ENCODE data around the gene TMEM247. TPM values are rescaled to one million over a fixed set of nuclear protein-coding genes. Genes with fewer than 3 reads are reported as not detected.

The TMEM247 gene
- total RNA-seq, 1 experiment from 2014 or later = not detected

GRCh38 chr2:46485002-46485401 is 5.6 kb downstream of the TMEM247 start:
- H3K27me3 Mint-ChIP-seq (ENCODE audit: unreplicated experiment) = peaks cover 57% of the 10 kb centered on the region
- no peak overlapping the region for H3K4me3 Mint-ChIP-seq (ENCODE audit: low read depth, unreplicated experiment)
- intact Hi-C loops (cut with micrococcal nuclease; ENCODE audit: unreplicated experiment) = no loop called here
- H3K4me1 Mint-ChIP-seq (ENCODE audit: low read depth, unreplicated experiment) = peaks cover 18% of the 10 kb centered on the region
- no peak for DNase-seq
- no peak for TF ChIP-seq CTCF (IDR thresholded peaks at IDR 0.05; ENCODE audit: unreplicated experiment)
- no peak overlapping the region for H3K27ac Mint-ChIP-seq (ENCODE audit: unreplicated experiment)
- H3K36me3 Mint-ChIP-seq (ENCODE audit: insufficient read depth, unreplicated experiment) = no peaks in the 10 kb centered on the region
- CTCF ChIA-PET = no interaction called here
- H3K9me3 Mint-ChIP-seq (ENCODE audit: low read depth, unreplicated experiment) = no peaks in the 10 kb centered on the region
- BruUV-seq (replicated peaks) = no TSS peak

- Mint-ChIP-seq H3K4me1 (ENCODE audit: low read depth, unreplicated experiment) (peaks cover 22% of the 10 kb centered on the region), H3K4me3 (ENCODE audit: low read depth, unreplicated experiment) (no peak overlapping the region), H3K9me3 (ENCODE audit: low read depth, unreplicated experiment) (no peaks in the 10 kb centered on the region), H3K36me3 (ENCODE audit: insufficient read depth, unreplicated experiment) (no peaks in the 10 kb centered on the region), H3K27ac (ENCODE audit: unreplicated experiment) (no peak overlapping the region), H3K27me3 (ENCODE audit: unreplicated experiment) (peaks cover 60% of the 10 kb centered on the region)
- no peak for TF ChIP-seq CTCF (IDR thresholded peaks at IDR 0.05; ENCODE audit: unreplicated experiment)
- no TSS peak for BruUV-seq (replicated peaks)
- CTCF ChIA-PET = no interaction called here
- no peak for DNase-seq
- intact Hi-C loops (cut with micrococcal nuclease; ENCODE audit: unreplicated experiment) = no loop called here
Observed at GRCh38 chr2:46486436-46486835, 7.1 kb downstream of the TMEM247 start.

GRCh38 chr2:46487667-46488335 is 8.4 kb downstream of the TMEM247 start:
- H3K27ac Mint-ChIP-seq (ENCODE audit: unreplicated experiment) = no peak overlapping the region
- no peak for DNase-seq
- no TSS peak for BruUV-seq (replicated peaks)
- H3K4me3 Mint-ChIP-seq (ENCODE audit: low read depth, unreplicated experiment) = no peak overlapping the region
- H3K36me3 Mint-ChIP-seq (ENCODE audit: insufficient read depth, unreplicated experiment) = no peaks in the 10 kb centered on the region
- intact Hi-C loops (cut with micrococcal nuclease; ENCODE audit: unreplicated experiment) = no loop called here
- no peaks in the 10 kb centered on the region for H3K9me3 Mint-ChIP-seq (ENCODE audit: low read depth, unreplicated experiment)
- H3K4me1 Mint-ChIP-seq (ENCODE audit: low read depth, unreplicated experiment) = peaks cover 9% of the 10 kb centered on the region
- peaks cover 74% of the 10 kb centered on the region for H3K27me3 Mint-ChIP-seq (ENCODE audit: unreplicated experiment)
- TF ChIP-seq CTCF (IDR thresholded peaks at IDR 0.05; ENCODE audit: unreplicated experiment) = no peak
- CTCF ChIA-PET = no interaction called here

- no peaks in the 10 kb centered on the region for H3K36me3 Mint-ChIP-seq (ENCODE audit: insufficient read depth, unreplicated experiment)
- peaks cover 80% of the 10 kb centered on the region for H3K27me3 Mint-ChIP-seq (ENCODE audit: unreplicated experiment)
- intact Hi-C loops (cut with micrococcal nuclease; ENCODE audit: unreplicated experiment) = no loop called here
- H3K9me3 Mint-ChIP-seq (ENCODE audit: low read depth, unreplicated experiment) = no peaks in the 10 kb centered on the region
- CTCF ChIA-PET = no interaction called here
- no peak overlapping the region for H3K27ac Mint-ChIP-seq (ENCODE audit: unreplicated experiment)
- no peak for TF ChIP-seq CTCF (IDR thresholded peaks at IDR 0.05; ENCODE audit: unreplicated experiment)
- no peak overlapping the region for H3K4me3 Mint-ChIP-seq (ENCODE audit: low read depth, unreplicated experiment)
- H3K4me1 Mint-ChIP-seq (ENCODE audit: low read depth, unreplicated experiment) = peaks cover 9% of the 10 kb centered on the region
- no TSS peak for BruUV-seq (replicated peaks)
- no peak for DNase-seq
Observed at GRCh38 chr2:46488389-46488788, 9.0 kb downstream of the TMEM247 start.
